Endodermal cell (in vitro differentiated cells): ENCODE results near the gene TBXA2R. TPM values are rescaled to one million over a fixed set of nuclear protein-coding genes. Genes with fewer than 3 reads are reported as not detected.

ENCODE experiments used
- DNase-seq: peaks from one replicate; pipeline ENCODE4 v3.0.0-alpha.2; 2017
- H3K27ac ChIP-seq: 2 replicates; pipeline ENCODE4 v1.5.1; 2013; ENCODE audit warnings: mild to moderate bottlenecking, low read depth, low read length, moderate library complexity
- H3K27me3 ChIP-seq: 2 replicates; pipeline ENCODE4 v1.6.1; 2013; ENCODE audit warnings: mild to moderate bottlenecking, low read length, moderate library complexity; ENCODE audit not compliant: insufficient read depth, control insufficient read depth, poor library complexity, severe bottlenecking
- H3K36me3 ChIP-seq: 2 replicates; pipeline ENCODE4 v1.7.0; 2013; ENCODE audit warnings: mild to moderate bottlenecking, low read length, moderate library complexity; ENCODE audit not compliant: control insufficient read depth, insufficient read depth
- H3K4me1 ChIP-seq: one replicate; pipeline ENCODE4 v1.7.0; 2013; ENCODE audit warnings: low read length; ENCODE audit not compliant: control insufficient read depth, insufficient read depth
- H3K4me3 ChIP-seq: 2 replicates; pipeline ENCODE4 v1.5.1; 2013; ENCODE audit warnings: mild to moderate bottlenecking, low read length, moderate library complexity
- H3K9ac ChIP-seq: 2 replicates; pipeline ENCODE4 v1.6.1; 2013; ENCODE audit warnings: mild to moderate bottlenecking, low read length, moderate library complexity; ENCODE audit not compliant: poor library complexity, severe bottlenecking; ENCODE audit errors: extremely low read depth
- H3K9me3 ChIP-seq: 2 replicates; pipeline ENCODE4 v1.6.1; 2013; ENCODE audit warnings: mild to moderate bottlenecking, low read length, moderate library complexity; ENCODE audit not compliant: control insufficient read depth
- H3K27ac Mint-ChIP-seq: 2 replicates; pipeline ENCODE4 v1.8.0; 2020; ENCODE audit warnings: mixed read lengths
- H3K27me3 Mint-ChIP-seq: 2 replicates; pipeline ENCODE4 v1.8.0; 2021; ENCODE audit warnings: mild to moderate bottlenecking, mixed read lengths; ENCODE audit not compliant: insufficient read depth
- H3K36me3 Mint-ChIP-seq: 2 replicates; pipeline ENCODE4 v1.8.0; 2020; ENCODE audit warnings: low read depth, mixed read lengths
- H3K4me1 Mint-ChIP-seq: 2 replicates; pipeline ENCODE4 v1.8.0; 2020; ENCODE audit warnings: mixed read lengths
- H3K4me3 Mint-ChIP-seq: 2 replicates; pipeline ENCODE4 v1.8.0; 2020; ENCODE audit warnings: mild to moderate bottlenecking, moderate library complexity, mixed read lengths
- H3K9me3 Mint-ChIP-seq: 2 replicates; pipeline ENCODE4 v1.8.0; 2020; ENCODE audit warnings: mild to moderate bottlenecking, mixed read lengths
- CTCF ChIP-seq: fragments of 200-600 bp; sonication (generic); conservative IDR thresholded peaks from 2 replicates; pipeline ENCODE4 v1.5.0; 2021; ENCODE audit warnings: antibody characterized with exemption, mild to moderate bottlenecking
- WGBS, 2 experiments: methylation state at CpG; one replicate each; pipeline versions ENCODE4 v1.1.5 to v1.1.7; 2013; ENCODE audit warnings: missing lambda C conversion rate in 2 of 2, mixed read lengths in 1 of 2; ENCODE audit not compliant: insufficient coverage in 1 of 2, insufficient read length in 1 of 2; 5-methylcytosine and 5-hydroxymethylcytosine counted together
- total RNA-seq, 2 donors: library from RNA; stranded (reverse); fragmentation: NEBNext Ultra II Directional in 1 of 2; extraction: Animal tissue kit (Norgen Biotek cat#: 25700) in 1 of 2; gene quantifications; 2 replicates in 1 of 2; 3 replicates in 1 of 2; pipeline ENCODE4 v1.2.1, GENCODE V29; 2021

The TBXA2R gene
- total RNA-seq, 2 donors from 2014 or later, result 0.29 to 0.42 TPM

DNA sequence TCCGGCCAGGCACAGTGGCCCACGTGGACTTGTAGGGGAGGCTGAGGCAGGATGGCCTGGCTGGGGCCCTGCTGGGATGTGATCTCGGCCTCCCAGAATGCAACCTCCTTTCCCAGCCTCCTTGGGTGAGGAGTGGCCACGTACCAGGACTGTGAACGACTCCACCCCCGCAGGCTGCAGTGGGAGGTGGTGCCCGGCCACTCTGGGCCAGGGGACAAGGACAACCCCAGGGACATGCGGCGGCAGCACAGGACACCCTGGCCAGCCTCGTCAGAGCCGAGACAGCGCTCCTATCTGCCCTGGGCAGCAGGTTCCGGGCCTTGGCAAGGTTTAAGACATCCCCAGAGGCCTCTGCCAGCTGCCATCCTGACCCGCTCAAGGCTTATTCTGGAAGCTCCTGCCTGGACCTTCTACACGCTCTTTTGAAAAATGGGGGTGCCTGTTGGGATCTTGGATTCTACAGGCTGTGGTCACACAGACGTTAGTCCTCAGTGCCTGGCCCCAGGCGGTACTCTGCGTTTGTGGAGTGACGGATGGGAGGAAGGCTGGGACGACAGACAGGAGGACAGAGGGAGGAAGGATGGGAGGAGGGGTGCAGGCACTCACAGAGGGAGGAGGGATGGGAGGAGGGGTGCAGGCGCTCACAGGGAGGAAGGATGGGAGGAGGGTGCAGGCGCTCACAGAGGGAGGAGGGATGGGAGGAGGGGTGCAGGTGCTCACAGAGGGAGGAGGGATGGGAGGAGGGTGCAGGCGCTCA is 39.8 kb upstream of the TBXA2R start:
- no peaks in the 10 kb centered on the region for H3K9me3 ChIP-seq
- H3K9ac ChIP-seq, result no peak overlapping the region
- 95 to 97% methylated on average over 20 to 23 of the region's 23 CpGs for WGBS, 2 experiments
- no peak for DNase-seq
- H3K4me3 ChIP-seq, result no peak overlapping the region
- H3K27me3 Mint-ChIP-seq, result no peaks in the 10 kb centered on the region
- H3K27ac ChIP-seq, result no peak overlapping the region
- no peaks in the 10 kb centered on the region for H3K27me3 ChIP-seq
- no peak for TF ChIP-seq CTCF
- no peaks in the 10 kb centered on the region for H3K9me3 Mint-ChIP-seq
- H3K27ac Mint-ChIP-seq, result no peak overlapping the region
- no peaks in the 10 kb centered on the region for H3K4me1 ChIP-seq
- H3K4me3 Mint-ChIP-seq, result no peak overlapping the region
- H3K4me1 Mint-ChIP-seq, result no peaks in the 10 kb centered on the region
- peaks cover 24% of the 10 kb centered on the region for H3K36me3 Mint-ChIP-seq
- H3K36me3 ChIP-seq, result peaks cover 16% of the 10 kb centered on the region

GRCh38 chr19:3645726-3646125 is 39.1 kb upstream of the TBXA2R start:
- no peak overlapping the region for H3K4me3 Mint-ChIP-seq
- no peaks in the 10 kb centered on the region for H3K4me1 Mint-ChIP-seq
- no peak for DNase-seq
- no peaks in the 10 kb centered on the region for H3K27me3 Mint-ChIP-seq
- H3K4me1 ChIP-seq, result no peaks in the 10 kb centered on the region
- TF ChIP-seq CTCF, result no peak
- peaks cover 15% of the 10 kb centered on the region for H3K36me3 ChIP-seq
- no peak overlapping the region for H3K9ac ChIP-seq
- H3K27ac Mint-ChIP-seq, result no peak overlapping the region
- no peak overlapping the region for H3K27ac ChIP-seq
- H3K36me3 Mint-ChIP-seq, result peaks cover 23% of the 10 kb centered on the region
- H3K4me3 ChIP-seq, result no peak overlapping the region
- H3K27me3 ChIP-seq, result no peaks in the 10 kb centered on the region
- no peaks in the 10 kb centered on the region for H3K9me3 Mint-ChIP-seq
- no peaks in the 10 kb centered on the region for H3K9me3 ChIP-seq
- 93 to 97% methylated on average over 11 to 21 of the region's 21 CpGs for WGBS, 2 experiments

- no peak overlapping the region for H3K4me3 ChIP-seq
- Mint-ChIP-seq H3K4me1 (no peaks in the 10 kb centered on the region), H3K36me3 (peaks cover 20% of the 10 kb centered on the region), H3K9me3 (no peaks in the 10 kb centered on the region), H3K27ac (no peak overlapping the region), H3K4me3 (no peak overlapping the region), H3K27me3 (no peaks in the 10 kb centered on the region)
- WGBS, 2 experiments, result 92 to 95% methylated on average over 4 to 11 of the region's 11 CpGs
- peaks cover 16% of the 10 kb centered on the region for H3K36me3 ChIP-seq
- no peak overlapping the region for H3K27ac ChIP-seq
- no peak overlapping the region for H3K9ac ChIP-seq
- no peaks in the 10 kb centered on the region for H3K9me3 ChIP-seq
- H3K4me1 ChIP-seq, result no peaks in the 10 kb centered on the region
- no peak for DNase-seq
- H3K27me3 ChIP-seq, result no peaks in the 10 kb centered on the region
- no peak for TF ChIP-seq CTCF
Measured at GRCh38 chr19:3645067-3645396, 38.4 kb upstream of the TBXA2R start.
